ENCODE results near the gene RFPL3. TPM values are rescaled to one million over a fixed set of nuclear protein-coding genes. Genes with fewer than 3 reads are reported as not detected.
A peak's percentile ranks its signal among the peaks of the same experiment; 100 is the strongest.

The RFPL3 gene
- total and polyA plus RNA-seq, 9 donors = 0.35 TPM; not detected in 8

- Histone ChIP-seq H3K9me3 (replicated peaks; ENCODE audit: control insufficient read depth, low read depth, low read length) (no peaks in the 10 kb centered on the region), H3K27me3 (ENCODE audit: control insufficient read depth, insufficient read depth, low read length) (no peaks in the 10 kb centered on the region), H3K27ac (ENCODE audit: low read length) (no peak overlapping the region), H3K4me3 (ENCODE audit: low read length) (no peak overlapping the region), H3K36me3 (ENCODE audit: control insufficient read depth, insufficient read depth, low read length) (no peaks in the 10 kb centered on the region), H3K4me1 (ENCODE audit: control insufficient read depth, insufficient read depth, low read length) (no peaks in the 10 kb centered on the region)
- DNase-seq = no peak
- WGBS (ENCODE audit: insufficient coverage) = 94% methylated on average over 4 of the region's 8 CpGs
These were observed 29.1 kb upstream of the RFPL3 start for GRCh38 chr22:32328306-32329201.

GRCh38 chr22:32329202-32329645 lies 28.4 kb upstream of the RFPL3 start:
- 82% methylated on average over 6 of the region's 8 CpGs for WGBS (ENCODE audit: insufficient coverage)
- no peak for DNase-seq
- H3K4me3 ChIP-seq (ENCODE audit: low read length) = no peak overlapping the region
- H3K27ac ChIP-seq (ENCODE audit: low read length) = no peak overlapping the region
- H3K36me3 ChIP-seq (ENCODE audit: control insufficient read depth, insufficient read depth, low read length) = no peaks in the 10 kb centered on the region
- no peaks in the 10 kb centered on the region for H3K9me3 ChIP-seq (replicated peaks; ENCODE audit: control insufficient read depth, low read depth, low read length)
- H3K27me3 ChIP-seq (ENCODE audit: control insufficient read depth, insufficient read depth, low read length) = no peaks in the 10 kb centered on the region
- no peaks in the 10 kb centered on the region for H3K4me1 ChIP-seq (ENCODE audit: control insufficient read depth, insufficient read depth, low read length)

DNA sequence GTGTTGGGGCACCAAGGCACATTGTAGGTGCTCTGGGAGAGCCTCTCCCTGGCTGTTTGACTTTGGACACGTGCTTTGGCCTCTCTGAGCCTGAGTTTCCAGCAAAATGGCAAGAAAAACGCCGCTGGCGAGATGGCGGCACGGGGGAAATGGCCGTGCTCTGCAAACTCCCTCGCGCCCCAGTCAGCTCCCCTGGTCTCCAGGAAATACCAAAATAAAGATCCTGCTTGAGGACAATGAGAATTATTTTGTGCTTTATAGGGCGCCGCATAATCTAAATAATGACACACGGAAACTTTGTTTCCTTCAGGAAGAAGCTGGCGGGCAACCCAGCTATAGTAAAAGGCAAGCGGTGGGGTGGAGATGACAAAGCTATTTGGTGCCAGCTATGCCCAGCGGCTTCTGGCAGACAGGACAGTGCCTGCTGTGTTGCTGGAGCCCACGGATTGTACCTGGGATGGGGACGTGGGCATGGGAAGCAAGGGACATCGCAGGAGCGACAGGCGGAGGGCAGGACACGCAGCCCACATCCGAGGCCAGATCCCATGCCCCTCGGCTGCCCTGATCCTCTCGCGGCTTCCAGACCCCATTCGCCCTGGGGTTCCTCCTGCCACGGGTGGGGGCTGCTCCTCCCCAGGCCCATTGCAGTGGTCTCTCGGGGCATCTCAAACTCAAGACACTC lies 26.3 kb upstream of the RFPL3 start:
- H3K27ac ChIP-seq (ENCODE audit: low read length) = peak overlapping the region; percentile 62
- no peak overlapping the region for H3K4me3 ChIP-seq (ENCODE audit: low read length)
- 78% methylated on average over 24 of the region's 28 CpGs for WGBS (ENCODE audit: insufficient coverage)
- no peaks in the 10 kb centered on the region for H3K9me3 ChIP-seq (replicated peaks; ENCODE audit: control insufficient read depth, low read depth, low read length)
- peaks cover 4% of the 10 kb centered on the region for H3K4me1 ChIP-seq (ENCODE audit: control insufficient read depth, insufficient read depth, low read length)
- DNase-seq = no peak
- no peaks in the 10 kb centered on the region for H3K36me3 ChIP-seq (ENCODE audit: control insufficient read depth, insufficient read depth, low read length)
- H3K27me3 ChIP-seq (ENCODE audit: control insufficient read depth, insufficient read depth, low read length) = no peaks in the 10 kb centered on the region

DNA sequence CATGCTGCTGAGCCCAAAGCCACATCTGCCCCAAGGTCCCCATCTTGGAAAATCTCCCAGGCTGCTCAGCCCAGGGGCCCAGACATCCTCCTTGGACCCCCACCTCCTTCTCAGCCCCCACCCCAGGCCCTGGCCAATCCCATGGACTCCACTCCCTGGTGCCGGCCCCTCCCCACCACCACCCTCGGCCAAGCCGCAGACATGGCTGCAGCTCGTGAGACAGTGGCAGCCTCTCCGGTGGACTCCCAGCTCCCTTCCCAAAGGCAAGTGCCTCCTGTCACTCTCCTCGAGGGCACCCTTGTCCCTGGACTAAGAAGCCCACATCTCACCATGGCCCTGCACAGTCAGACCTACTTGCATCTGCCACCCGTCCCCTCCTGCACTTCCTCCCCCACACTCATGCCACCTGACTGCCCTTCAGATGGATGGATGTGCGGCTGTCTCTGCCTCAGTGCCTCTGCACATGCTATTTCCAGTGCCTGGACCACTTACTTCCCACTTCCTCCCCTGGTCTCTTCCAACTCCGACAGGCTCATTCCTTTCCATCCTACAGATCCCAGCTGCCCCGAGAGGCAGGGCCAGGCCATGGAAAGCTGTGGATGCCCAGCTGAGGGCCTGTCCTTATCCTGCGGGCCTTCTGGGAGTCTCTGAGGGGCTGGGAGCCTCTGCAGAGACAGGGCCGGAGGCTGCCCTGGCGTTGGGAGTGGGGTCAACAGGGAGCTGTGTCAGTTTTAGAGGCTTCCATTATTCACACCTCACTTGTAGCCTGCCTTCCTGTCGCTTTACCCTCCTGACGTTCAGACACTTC lies 25.5 kb upstream of the RFPL3 start:
- Histone ChIP-seq H3K9me3 (replicated peaks; ENCODE audit: control insufficient read depth, low read depth, low read length) (no peaks in the 10 kb centered on the region), H3K4me3 (ENCODE audit: low read length) (no peak overlapping the region), H3K4me1 (ENCODE audit: control insufficient read depth, insufficient read depth, low read length) (peaks cover 7% of the 10 kb centered on the region), H3K27ac (ENCODE audit: low read length) (no peak overlapping the region), H3K36me3 (ENCODE audit: control insufficient read depth, insufficient read depth, low read length) (no peaks in the 10 kb centered on the region), H3K27me3 (ENCODE audit: control insufficient read depth, insufficient read depth, low read length) (no peaks in the 10 kb centered on the region)
- no peak for DNase-seq
- 71% methylated on average over 10 of the region's 15 CpGs for WGBS (ENCODE audit: insufficient coverage)

- no peak overlapping the region for H3K4me3 ChIP-seq (ENCODE audit: low read length)
- no peaks in the 10 kb centered on the region for H3K27me3 ChIP-seq (ENCODE audit: control insufficient read depth, insufficient read depth, low read length)
- H3K27ac ChIP-seq (ENCODE audit: low read length) = no peak overlapping the region
- DNase-seq = no peak
- no peaks in the 10 kb centered on the region for H3K9me3 ChIP-seq (replicated peaks; ENCODE audit: control insufficient read depth, low read depth, low read length)
- no peaks in the 10 kb centered on the region for H3K36me3 ChIP-seq (ENCODE audit: control insufficient read depth, insufficient read depth, low read length)
- peaks cover 9% of the 10 kb centered on the region for H3K4me1 ChIP-seq (ENCODE audit: control insufficient read depth, insufficient read depth, low read length)
- 74% methylated on average over 7 of the region's 10 CpGs for WGBS (ENCODE audit: insufficient coverage)
These were observed 24.4 kb upstream of the RFPL3 start for GRCh38 chr22:32333141-32333768.

DNA sequence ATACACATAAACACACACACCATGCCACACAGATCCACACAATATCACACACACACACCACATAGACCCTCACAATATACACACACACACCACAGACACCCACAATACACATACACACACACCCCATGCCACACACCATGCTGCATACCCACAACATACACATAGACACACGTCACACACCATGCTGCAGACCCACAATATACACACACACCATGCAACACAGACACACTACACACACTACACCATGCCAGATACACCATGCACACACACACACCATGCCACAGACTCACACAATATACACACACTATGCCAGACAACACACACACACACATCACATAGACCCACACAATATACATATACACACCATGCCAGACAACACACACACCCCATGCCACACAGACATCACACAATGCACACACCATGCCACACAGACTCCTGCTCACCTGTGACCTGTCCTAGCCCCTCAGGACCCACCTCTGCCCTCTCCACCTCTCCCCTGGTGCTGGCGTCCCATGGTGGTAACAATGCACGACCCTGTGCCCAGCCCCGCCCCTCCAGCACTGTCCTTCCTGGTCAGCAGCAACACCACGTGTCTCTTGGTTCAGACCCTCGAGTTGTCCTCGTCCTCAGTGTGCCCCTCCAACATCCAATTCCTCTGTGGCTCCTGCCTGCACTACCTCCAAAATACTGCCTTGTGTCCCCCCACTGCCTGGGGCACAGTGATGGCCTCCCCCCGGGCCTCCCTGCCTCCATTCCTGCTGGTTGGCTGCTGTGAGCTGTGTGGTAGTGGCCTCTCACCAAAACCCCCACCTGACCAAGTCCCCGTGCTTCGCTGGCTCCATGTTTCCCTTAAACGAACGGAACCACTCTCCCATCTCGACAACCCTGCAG lies 23.7 kb upstream of the RFPL3 start:
- DNase-seq = no peak
- Histone ChIP-seq H3K27me3 (ENCODE audit: control insufficient read depth, insufficient read depth, low read length) (no peaks in the 10 kb centered on the region), H3K4me3 (ENCODE audit: low read length) (no peak overlapping the region), H3K36me3 (ENCODE audit: control insufficient read depth, insufficient read depth, low read length) (no peaks in the 10 kb centered on the region), H3K4me1 (ENCODE audit: control insufficient read depth, insufficient read depth, low read length) (peaks cover 9% of the 10 kb centered on the region), H3K27ac (ENCODE audit: low read length) (no peak overlapping the region), H3K9me3 (replicated peaks; ENCODE audit: control insufficient read depth, low read depth, low read length) (no peaks in the 10 kb centered on the region)
- 69% methylated on average over 7 of the region's 13 CpGs for WGBS (ENCODE audit: insufficient coverage)

DNA sequence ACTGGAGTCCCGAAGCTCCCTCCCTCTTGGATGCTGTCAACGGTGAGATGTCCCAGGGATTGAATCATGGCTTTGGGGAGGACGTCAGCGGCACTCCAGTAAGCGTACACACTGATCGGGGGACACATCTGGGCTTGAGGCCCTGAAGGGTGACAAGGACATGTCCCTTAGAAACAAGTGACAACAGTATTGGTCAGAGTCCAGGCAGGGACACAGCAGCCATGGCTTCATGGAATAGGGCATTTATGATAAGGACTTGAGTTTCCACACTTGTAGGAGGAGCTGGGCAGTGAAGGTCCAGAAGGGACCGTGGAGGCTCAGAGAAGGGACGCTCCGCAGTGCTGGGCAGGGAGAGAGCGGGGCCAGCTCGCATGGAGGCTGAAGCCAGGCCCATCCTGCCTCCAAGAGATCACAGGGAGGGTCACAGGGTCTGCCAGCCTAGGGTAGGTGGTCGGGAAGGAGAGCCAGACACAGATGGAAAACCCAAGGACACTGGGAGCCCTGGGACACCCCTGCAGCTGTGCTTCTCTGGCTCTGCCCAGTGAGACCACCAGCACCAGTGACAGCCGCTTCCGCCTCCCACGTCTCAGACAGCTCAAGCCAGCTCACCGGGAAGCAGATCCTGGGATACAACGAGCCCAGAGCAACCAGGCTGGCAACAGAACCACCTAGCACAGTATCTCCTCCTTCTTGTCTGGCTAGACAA lies 22.9 kb upstream of the RFPL3 start:
- H3K9me3 ChIP-seq (replicated peaks; ENCODE audit: control insufficient read depth, low read depth, low read length) = no peaks in the 10 kb centered on the region
- WGBS (ENCODE audit: insufficient coverage) = 72% methylated on average over 14 of the region's 17 CpGs
- H3K4me1 ChIP-seq (ENCODE audit: control insufficient read depth, insufficient read depth, low read length) = peaks cover 9% of the 10 kb centered on the region
- H3K27ac ChIP-seq (ENCODE audit: low read length) = no peak overlapping the region
- no peaks in the 10 kb centered on the region for H3K27me3 ChIP-seq (ENCODE audit: control insufficient read depth, insufficient read depth, low read length)
- H3K36me3 ChIP-seq (ENCODE audit: control insufficient read depth, insufficient read depth, low read length) = no peaks in the 10 kb centered on the region
- no peak for DNase-seq
- H3K4me3 ChIP-seq (ENCODE audit: low read length) = no peak overlapping the region

GRCh38 chr22:32335471-32335870 lies 22.2 kb upstream of the RFPL3 start:
- H3K27me3 ChIP-seq (ENCODE audit: control insufficient read depth, insufficient read depth, low read length) = no peaks in the 10 kb centered on the region

More at GRCh38 chr22:32335471-32335870, 22.2 kb upstream of the RFPL3 start:
- Histone ChIP-seq H3K36me3 (ENCODE audit: control insufficient read depth, insufficient read depth, low read length) (no peaks in the 10 kb centered on the region), H3K4me1 (ENCODE audit: control insufficient read depth, insufficient read depth, low read length) (peaks cover 9% of the 10 kb centered on the region), H3K27ac (ENCODE audit: low read length) (no peak overlapping the region), H3K4me3 (ENCODE audit: low read length) (no peak overlapping the region), H3K9me3 (replicated peaks; ENCODE audit: control insufficient read depth, low read depth, low read length) (no peaks in the 10 kb centered on the region)
- WGBS (ENCODE audit: insufficient coverage) = 76% methylated on average over 5 of the region's 10 CpGs
- DNase-seq = no peak

All from muscle of leg (tissue), 11 donors.